GM23338 (cell line): ENCODE data around the gene CCDC102A. TPM values are rescaled to one million over a fixed set of nuclear protein-coding genes. Genes with fewer than 3 reads are reported as not detected.

ENCODE experiments used
- ATAC-seq: fragments of 200-7000 bp; cut with Tn5 transposase; 3 replicates; pipeline ENCODE4 v1.9.1; 2020
- DNase-seq: peaks from one replicate; pipeline ENCODE4 v3.0.0-alpha.2; 2015; ENCODE audit warnings: low spot score
- H2AFZ ChIP-seq: fragments of 200-600 bp; sonication (generic); 2 replicates; pipeline ENCODE4 v1.8.0; 2016; ENCODE audit warnings: antibody characterized with exemption, mild to moderate bottlenecking, moderate library complexity
- H3F3A ChIP-seq: fragments of 200-600 bp; sonication (generic); replicated peaks from 2 replicates; pipeline ENCODE4 v1.8.0; 2017; ENCODE audit warnings: antibody characterized with exemption, mixed run types, low read depth
- H3K27ac ChIP-seq: fragments of 200-600 bp; sonication (generic); 2 replicates; pipeline ENCODE4 v1.6.1; 2016; ENCODE audit warnings: low read depth
- H3K27me3 ChIP-seq: fragments of 200-600 bp; sonication (generic); 2 replicates; pipeline ENCODE4 v1.8.0; 2016; ENCODE audit warnings: mild to moderate bottlenecking, mixed run types, moderate library complexity; ENCODE audit not compliant: insufficient read depth
- H3K36me3 ChIP-seq: fragments of 200-600 bp; sonication (generic); 2 replicates; pipeline ENCODE4 v1.8.0; 2016; ENCODE audit warnings: mild to moderate bottlenecking; ENCODE audit not compliant: insufficient read depth
- H3K4me1 ChIP-seq: fragments of 200-600 bp; sonication (generic); 2 replicates; pipeline ENCODE4 v1.8.0; 2016; ENCODE audit warnings: mild to moderate bottlenecking, moderate library complexity; ENCODE audit not compliant: insufficient read depth
- H3K4me2 ChIP-seq: fragments of 200-600 bp; sonication (generic); 2 replicates; pipeline ENCODE4 v1.7.1; 2017; ENCODE audit warnings: mixed run types
- H3K4me3 ChIP-seq: fragments of 200-600 bp; sonication (generic); 2 replicates; pipeline ENCODE4 v1.6.1; 2016; ENCODE audit warnings: mixed run types
- H3K79me2 ChIP-seq: fragments of 200-600 bp; sonication (generic); replicated peaks from 2 replicates; pipeline ENCODE4 v1.8.0; 2017; ENCODE audit warnings: mild to moderate bottlenecking; ENCODE audit not compliant: insufficient read depth
- H3K9me2 ChIP-seq: fragments of 200-600 bp; sonication (generic); 2 replicates; pipeline ENCODE4 v1.8.0; 2017; ENCODE audit not compliant: insufficient read depth
- H4K20me1 ChIP-seq: fragments of 200-600 bp; sonication (generic); replicated peaks from 2 replicates; pipeline ENCODE4 v1.8.0; 2017; ENCODE audit warnings: mild to moderate bottlenecking; ENCODE audit not compliant: insufficient read depth
- H3K27ac Mint-ChIP-seq: 2 replicates; pipeline ENCODE4 v1.8.0; 2020; ENCODE audit warnings: inconsistent platforms, mild to moderate bottlenecking, moderate library complexity, mixed read lengths
- H3K27me3 Mint-ChIP-seq: 3 replicates; pipeline ENCODE4 v1.8.0; 2022; ENCODE audit warnings: low read depth, mild to moderate bottlenecking, moderate library complexity, mixed read lengths, inconsistent platforms; ENCODE audit not compliant: insufficient read depth, poor library complexity
- H3K36me3 Mint-ChIP-seq: 3 replicates; pipeline ENCODE4 v1.8.0; 2021; ENCODE audit warnings: low read depth, mild to moderate bottlenecking, inconsistent platforms, moderate library complexity, mixed read lengths
- H3K4me1 Mint-ChIP-seq: 3 replicates; pipeline ENCODE4 v1.8.0; 2020; ENCODE audit warnings: mild to moderate bottlenecking, inconsistent platforms, mixed read lengths
- H3K4me3 Mint-ChIP-seq: 3 replicates; pipeline ENCODE4 v1.8.0; 2021; ENCODE audit warnings: moderate library complexity, mild to moderate bottlenecking, inconsistent platforms, mixed read lengths
- H3K9me3 Mint-ChIP-seq: 3 replicates; pipeline ENCODE4 v1.8.0; 2020; ENCODE audit warnings: moderate library complexity, mild to moderate bottlenecking, inconsistent platforms, mixed read lengths
- EZH2phosphoT487 ChIP-seq: fragments of 200-600 bp; sonication (generic); IDR thresholded peaks from one replicate; pipeline ENCODE4 v1.8.1; 2018; ENCODE audit warnings: antibody characterized with exemption; ENCODE audit not compliant: unreplicated experiment
- JUNB ChIP-seq: IDR thresholded peaks from one replicate; pipeline ENCODE4 v1.6.1; 2016; ENCODE audit warnings: antibody characterized with exemption; ENCODE audit not compliant: unreplicated experiment
- POLR2AphosphoS5 ChIP-seq: IDR thresholded peaks from 2 replicates; pipeline ENCODE4 v1.6.1; 2016; ENCODE audit warnings: antibody characterized with exemption, low read depth
- STAT1 ChIP-seq: IDR thresholded peaks from one replicate; pipeline ENCODE4 v1.6.1; 2016; ENCODE audit warnings: antibody characterized with exemption; ENCODE audit not compliant: unreplicated experiment
- long read RNA-seq: library from polyadenylated mRNA; unstranded; transcript quantifications from one replicate; pipeline ENCODE4 v2.0.0, GENCODE V29; 2020; ENCODE audit not compliant: unreplicated experiment
- polyA plus RNA-seq: library from polyadenylated mRNA; unstranded; fragments of >200 nt; fragmentation: Nextera tagmentation; extraction: Ambion mirVana; gene quantifications from 2 replicates; pipeline ENCODE4 v1.2.1, GENCODE V29; 2016
- total RNA-seq: library from RNA; depleted of rRNA; stranded (reverse); fragments of >200 nt; shearing (Covaris generic); gene quantifications from 2 replicates; pipeline ENCODE4 v1.2.3, GENCODE V29; 2014; rRNA removed
- TF ChIP-seq, protein P1 (sequence below): IDR thresholded peaks from one replicate; pipeline ENCODE4 v1.6.1; 2018; ENCODE audit warnings: antibody characterized with exemption; ENCODE audit not compliant: unreplicated experiment
- TF ChIP-seq, protein P2 (sequence below): fragments of 250-450 bp; sonication (Bioruptor Pico); IDR thresholded peaks from 2 replicates; pipeline ENCODE4 v1.5.0; 2020; ENCODE audit warnings: mild to moderate bottlenecking, moderate library complexity
- TF ChIP-seq, protein P3 (sequence below): IDR thresholded peaks from 2 replicates; pipeline ENCODE4 v1.6.1; 2016; ENCODE audit warnings: antibody characterized with exemption

The CCDC102A gene
- total RNA-seq = 4.7 and 5.2 TPM in 2 replicates
- 2.0 and 3.2 TPM in 2 replicates for polyA plus RNA-seq
- long read RNA-seq, partial matches to known transcripts = 2 of 5 reads
- long read RNA-seq, other reads (novel, unspliced or antisense) = 1 of 5 reads

DNA sequence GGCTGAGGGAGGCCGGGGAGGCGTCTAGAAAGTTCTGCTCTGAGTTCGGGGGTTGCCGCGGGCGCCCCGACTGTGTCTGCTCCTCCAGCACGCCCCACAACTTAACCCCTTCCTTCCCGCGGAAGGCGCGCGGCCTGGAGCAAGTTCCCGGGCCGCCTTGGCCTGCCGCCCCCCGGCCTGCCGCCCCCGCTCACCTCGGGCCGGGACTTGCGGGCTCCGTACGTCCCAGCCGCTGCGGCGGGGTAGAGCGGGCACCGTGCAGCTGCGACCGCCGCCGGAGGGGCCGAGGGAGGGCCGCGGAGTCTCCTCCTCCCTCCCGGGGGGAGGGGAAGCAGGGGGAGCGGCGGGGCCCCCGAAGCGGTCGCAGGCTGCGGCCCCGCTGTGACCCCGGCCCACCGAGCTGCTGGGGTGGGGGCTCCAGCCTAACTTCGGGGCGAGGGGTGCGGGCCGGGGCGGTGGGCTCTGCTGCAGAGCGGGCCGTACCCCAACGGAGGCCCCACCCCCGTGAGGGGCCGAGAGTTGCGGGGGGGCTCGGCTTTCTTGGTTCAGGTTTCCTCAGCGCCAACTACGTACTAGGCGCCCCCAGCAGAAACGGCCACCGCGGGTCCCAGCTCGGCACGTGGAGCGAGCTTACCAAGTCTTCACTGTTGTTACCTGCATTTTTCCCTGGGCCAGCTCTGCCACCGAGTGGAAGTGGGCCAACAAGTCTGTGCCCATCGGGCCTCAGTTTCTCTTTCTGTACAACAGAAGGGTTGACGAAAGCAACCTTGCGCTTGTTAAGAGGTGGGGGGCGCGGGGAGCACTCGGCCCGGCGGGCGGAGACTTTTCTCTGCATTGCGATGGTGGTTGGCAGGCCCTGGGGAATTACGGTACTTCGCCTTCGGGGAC is at the start of gene CCDC102A:
Gene CCDC102A (minus strand): TSS at position 266 of the 888 bp plus-strand sequence. CDS start 7,394 bp downstream, outside the sequence.
- peak within 1 kb of the TSS; percentile 79 for H3K4me3 Mint-ChIP-seq
- peaks cover 50% of the 10 kb centered on the region for H3K4me1 Mint-ChIP-seq
- Histone ChIP-seq H4K20me1 (0 out of 2 replicates have a peak, but pooled peaks cover 6% of the 10 kb centered on the region), H3K27me3 (peaks cover 22% of the 10 kb centered on the region; the same call in 1 of the 2 replicates), H3K36me3 (no peaks in the 10 kb centered on the region), H2AFZ (peak within 1 kb of the TSS; percentile 56), H3K4me2 (peak within 1 kb of the TSS; percentile 92), H3K4me3 (peak within 1 kb of the TSS; percentile 69), H3K79me2 (peaks cover 12% of the 10 kb centered on the region), H3K27ac (peak within 1 kb of the TSS; percentile 90), H3K9me2 (no peaks in the 10 kb centered on the region), H3F3A (0 out of 2 replicates have a peak, but pooled peaks cover 5% of the 10 kb centered on the region), H3K4me1 (peaks cover 26% of the 10 kb centered on the region)
- peaks cover 16% of the 10 kb centered on the region; the same call in 2 of the 3 replicates for H3K36me3 Mint-ChIP-seq
- TF ChIP-seq EZH2phosphoT487 (no peak), POLR2AphosphoS5 (peak; percentile 43; the same call in 1 of the 2 replicates), JUNB (no peak), STAT1 (no peak)
- TF ChIP-seq, protein P1, sequence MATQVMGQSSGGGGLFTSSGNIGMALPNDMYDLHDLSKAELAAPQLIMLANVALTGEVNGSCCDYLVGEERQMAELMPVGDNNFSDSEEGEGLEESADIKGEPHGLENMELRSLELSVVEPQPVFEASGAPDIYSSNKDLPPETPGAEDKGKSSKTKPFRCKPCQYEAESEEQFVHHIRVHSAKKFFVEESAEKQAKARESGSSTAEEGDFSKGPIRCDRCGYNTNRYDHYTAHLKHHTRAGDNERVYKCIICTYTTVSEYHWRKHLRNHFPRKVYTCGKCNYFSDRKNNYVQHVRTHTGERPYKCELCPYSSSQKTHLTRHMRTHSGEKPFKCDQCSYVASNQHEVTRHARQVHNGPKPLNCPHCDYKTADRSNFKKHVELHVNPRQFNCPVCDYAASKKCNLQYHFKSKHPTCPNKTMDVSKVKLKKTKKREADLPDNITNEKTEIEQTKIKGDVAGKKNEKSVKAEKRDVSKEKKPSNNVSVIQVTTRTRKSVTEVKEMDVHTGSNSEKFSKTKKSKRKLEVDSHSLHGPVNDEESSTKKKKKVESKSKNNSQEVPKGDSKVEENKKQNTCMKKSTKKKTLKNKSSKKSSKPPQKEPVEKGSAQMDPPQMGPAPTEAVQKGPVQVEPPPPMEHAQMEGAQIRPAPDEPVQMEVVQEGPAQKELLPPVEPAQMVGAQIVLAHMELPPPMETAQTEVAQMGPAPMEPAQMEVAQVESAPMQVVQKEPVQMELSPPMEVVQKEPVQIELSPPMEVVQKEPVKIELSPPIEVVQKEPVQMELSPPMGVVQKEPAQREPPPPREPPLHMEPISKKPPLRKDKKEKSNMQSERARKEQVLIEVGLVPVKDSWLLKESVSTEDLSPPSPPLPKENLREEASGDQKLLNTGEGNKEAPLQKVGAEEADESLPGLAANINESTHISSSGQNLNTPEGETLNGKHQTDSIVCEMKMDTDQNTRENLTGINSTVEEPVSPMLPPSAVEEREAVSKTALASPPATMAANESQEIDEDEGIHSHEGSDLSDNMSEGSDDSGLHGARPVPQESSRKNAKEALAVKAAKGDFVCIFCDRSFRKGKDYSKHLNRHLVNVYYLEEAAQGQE = no peak
- TF ChIP-seq, protein P2, sequence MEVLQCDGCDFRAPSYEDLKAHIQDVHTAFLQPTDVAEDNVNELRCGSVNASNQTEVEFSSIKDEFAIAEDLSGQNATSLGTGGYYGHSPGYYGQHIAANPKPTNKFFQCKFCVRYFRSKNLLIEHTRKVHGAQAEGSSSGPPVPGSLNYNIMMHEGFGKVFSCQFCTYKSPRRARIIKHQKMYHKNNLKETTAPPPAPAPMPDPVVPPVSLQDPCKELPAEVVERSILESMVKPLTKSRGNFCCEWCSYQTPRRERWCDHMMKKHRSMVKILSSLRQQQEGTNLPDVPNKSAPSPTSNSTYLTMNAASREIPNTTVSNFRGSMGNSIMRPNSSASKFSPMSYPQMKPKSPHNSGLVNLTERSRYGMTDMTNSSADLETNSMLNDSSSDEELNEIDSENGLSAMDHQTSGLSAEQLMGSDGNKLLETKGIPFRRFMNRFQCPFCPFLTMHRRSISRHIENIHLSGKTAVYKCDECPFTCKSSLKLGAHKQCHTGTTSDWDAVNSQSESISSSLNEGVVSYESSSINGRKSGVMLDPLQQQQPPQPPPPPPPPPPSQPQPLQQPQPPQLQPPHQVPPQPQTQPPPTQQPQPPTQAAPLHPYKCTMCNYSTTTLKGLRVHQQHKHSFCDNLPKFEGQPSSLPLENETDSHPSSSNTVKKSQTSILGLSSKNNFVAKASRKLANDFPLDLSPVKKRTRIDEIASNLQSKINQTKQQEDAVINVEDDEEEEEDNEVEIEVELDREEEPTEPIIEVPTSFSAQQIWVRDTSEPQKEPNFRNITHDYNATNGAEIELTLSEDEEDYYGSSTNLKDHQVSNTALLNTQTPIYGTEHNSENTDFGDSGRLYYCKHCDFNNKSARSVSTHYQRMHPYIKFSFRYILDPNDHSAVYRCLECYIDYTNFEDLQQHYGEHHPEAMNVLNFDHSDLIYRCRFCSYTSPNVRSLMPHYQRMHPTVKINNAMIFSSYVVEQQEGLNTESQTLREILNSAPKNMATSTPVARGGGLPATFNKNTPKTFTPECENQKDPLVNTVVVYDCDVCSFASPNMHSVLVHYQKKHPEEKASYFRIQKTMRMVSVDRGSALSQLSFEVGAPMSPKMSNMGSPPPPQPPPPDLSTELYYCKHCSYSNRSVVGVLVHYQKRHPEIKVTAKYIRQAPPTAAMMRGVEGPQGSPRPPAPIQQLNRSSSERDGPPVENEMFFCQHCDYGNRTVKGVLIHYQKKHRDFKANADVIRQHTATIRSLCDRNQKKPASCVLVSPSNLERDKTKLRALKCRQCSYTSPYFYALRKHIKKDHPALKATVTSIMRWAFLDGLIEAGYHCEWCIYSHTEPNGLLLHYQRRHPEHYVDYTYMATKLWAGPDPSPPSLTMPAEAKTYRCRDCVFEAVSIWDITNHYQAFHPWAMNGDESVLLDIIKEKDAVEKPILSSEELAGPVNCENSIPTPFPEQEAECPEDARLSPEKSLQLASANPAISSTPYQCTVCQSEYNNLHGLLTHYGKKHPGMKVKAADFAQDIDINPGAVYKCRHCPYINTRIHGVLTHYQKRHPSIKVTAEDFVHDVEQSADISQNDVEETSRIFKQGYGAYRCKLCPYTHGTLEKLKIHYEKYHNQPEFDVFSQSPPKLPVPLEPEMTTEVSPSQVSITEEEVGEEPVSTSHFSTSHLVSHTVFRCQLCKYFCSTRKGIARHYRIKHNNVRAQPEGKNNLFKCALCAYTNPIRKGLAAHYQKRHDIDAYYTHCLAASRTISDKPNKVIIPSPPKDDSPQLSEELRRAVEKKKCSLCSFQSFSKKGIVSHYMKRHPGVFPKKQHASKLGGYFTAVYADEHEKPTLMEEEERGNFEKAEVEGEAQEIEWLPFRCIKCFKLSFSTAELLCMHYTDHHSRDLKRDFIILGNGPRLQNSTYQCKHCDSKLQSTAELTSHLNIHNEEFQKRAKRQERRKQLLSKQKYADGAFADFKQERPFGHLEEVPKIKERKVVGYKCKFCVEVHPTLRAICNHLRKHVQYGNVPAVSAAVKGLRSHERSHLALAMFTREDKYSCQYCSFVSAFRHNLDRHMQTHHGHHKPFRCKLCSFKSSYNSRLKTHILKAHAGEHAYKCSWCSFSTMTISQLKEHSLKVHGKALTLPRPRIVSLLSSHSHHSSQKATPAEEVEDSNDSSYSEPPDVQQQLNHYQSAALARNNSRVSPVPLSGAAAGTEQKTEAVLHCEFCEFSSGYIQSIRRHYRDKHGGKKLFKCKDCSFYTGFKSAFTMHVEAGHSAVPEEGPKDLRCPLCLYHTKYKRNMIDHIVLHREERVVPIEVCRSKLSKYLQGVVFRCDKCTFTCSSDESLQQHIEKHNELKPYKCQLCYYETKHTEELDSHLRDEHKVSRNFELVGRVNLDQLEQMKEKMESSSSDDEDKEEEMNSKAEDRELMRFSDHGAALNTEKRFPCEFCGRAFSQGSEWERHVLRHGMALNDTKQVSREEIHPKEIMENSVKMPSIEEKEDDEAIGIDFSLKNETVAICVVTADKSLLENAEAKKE = no peak
- TF ChIP-seq, protein P3, sequence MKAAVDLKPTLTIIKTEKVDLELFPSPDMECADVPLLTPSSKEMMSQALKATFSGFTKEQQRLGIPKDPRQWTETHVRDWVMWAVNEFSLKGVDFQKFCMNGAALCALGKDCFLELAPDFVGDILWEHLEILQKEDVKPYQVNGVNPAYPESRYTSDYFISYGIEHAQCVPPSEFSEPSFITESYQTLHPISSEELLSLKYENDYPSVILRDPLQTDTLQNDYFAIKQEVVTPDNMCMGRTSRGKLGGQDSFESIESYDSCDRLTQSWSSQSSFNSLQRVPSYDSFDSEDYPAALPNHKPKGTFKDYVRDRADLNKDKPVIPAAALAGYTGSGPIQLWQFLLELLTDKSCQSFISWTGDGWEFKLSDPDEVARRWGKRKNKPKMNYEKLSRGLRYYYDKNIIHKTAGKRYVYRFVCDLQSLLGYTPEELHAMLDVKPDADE = no peak
- peak; percentile 74 for DNase-seq
- peak within 1 kb of the TSS; percentile 87 for H3K27ac Mint-ChIP-seq
- H3K27me3 Mint-ChIP-seq = peaks cover 38% of the 10 kb centered on the region
- peak; percentile 60 for ATAC-seq
- H3K9me3 Mint-ChIP-seq = no peaks in the 10 kb centered on the region; the same call in 2 of the 3 replicates
